Esophagus muscularis mucosa (tissue), 4 donors: ENCODE data around the gene APELA. TPM values are rescaled to one million over a fixed set of nuclear protein-coding genes. Genes with fewer than 3 reads are reported as not detected.
"Not testable (repeated sequence)": the region's sequence is repeated elsewhere in the genome, so short reads cannot be mapped to it uniquely, and the experiment has no call there.

Source experiments
- DNase-seq: peaks from one replicate; pipeline ENCODE4 v3.0.0-alpha.2; 2017; ENCODE audit errors: extremely low spot score
- H3K27ac ChIP-seq, 4 donors: fragments of 200-600 bp; sonication (generic); replicated peaks in 1 of 4; 1 replicate in 3 of 4; 2 replicates in 1 of 4; pipeline ENCODE4 v1.5.1; 2016 to 2019; ENCODE audit warnings: mild to moderate bottlenecking in 1 of 4
- H3K27me3 ChIP-seq, 4 donors: fragments of 200-600 bp; sonication (generic); one replicate each; pipeline versions ENCODE4 v1.5.1 to v1.6.0; 2016 to 2019
- H3K36me3 ChIP-seq, 4 donors: fragments of 200-600 bp; sonication (generic); one replicate each; pipeline ENCODE4 v1.5.1; 2016 to 2019
- H3K4me1 ChIP-seq, 4 donors: fragments of 200-600 bp; sonication (generic); one replicate each; pipeline ENCODE4 v1.5.1; 2016 to 2019
- H3K4me3 ChIP-seq, 4 donors: fragments of 200-600 bp; sonication (generic); 1 replicate in 2 of 4; 2 replicates in 2 of 4; pipeline ENCODE4 v1.5.1; 2016 to 2019; ENCODE audit warnings: mild to moderate bottlenecking in 4 of 4, moderate library complexity in 1 of 4
- H3K9me3 ChIP-seq, 4 donors: fragments of 200-600 bp; sonication (generic); 1 replicate in 3 of 4; 2 replicates in 1 of 4; pipeline ENCODE4 v1.5.1; 2016 to 2019
- CTCF ChIP-seq, 3 experiments: fragments of 200-600 bp in 2 of 3; fragments of 450-650 bp in 1 of 3; sonication (generic) in 2 of 3; IDR thresholded peaks; one replicate each; pipeline ENCODE4 v1.5.1; 2017 to 2019; ENCODE audit warnings: antibody characterized with exemption in 3 of 3, mild to moderate bottlenecking in 2 of 3, moderate library complexity in 1 of 3
- EP300 ChIP-seq: sonication (generic); formaldehyde crosslinking; IDR thresholded peaks from one replicate; pipeline ENCODE4 v1.6.1; 2017; ENCODE audit warnings: antibody characterized with exemption
- POLR2A ChIP-seq: fragments of 450-650 bp; IDR thresholded peaks from one replicate; pipeline ENCODE4 v1.6.1; 2017; ENCODE audit warnings: antibody characterized with exemption, moderate library complexity, mild to moderate bottlenecking, low read depth
- POLR2AphosphoS5 ChIP-seq, 2 donors: sonication (generic); formaldehyde crosslinking; IDR thresholded peaks; one replicate each; pipeline ENCODE4 v1.6.1; 2017; ENCODE audit warnings: antibody characterized with exemption in 2 of 2
- WGBS: methylation state at CpG from one replicate; pipeline ENCODE4 v1.1.5; 2018; 5-methylcytosine and 5-hydroxymethylcytosine counted together
- intact Hi-C: fragments of 100-400 bp; cut with DNase I; formaldehyde crosslinking; loops from one replicate; pipeline ENCODE4 v1.15.1; 2023
- total RNA-seq, 4 donors: library from RNA; depleted of rRNA; stranded (reverse); fragments of >200 nt; gene quantifications; one replicate each; pipeline versions ENCODE4 v1.1.0 to v1.2.1, GENCODE V29; 2016

The APELA gene
- total RNA-seq, 4 donors from 2014 or later: not detected

DNA sequence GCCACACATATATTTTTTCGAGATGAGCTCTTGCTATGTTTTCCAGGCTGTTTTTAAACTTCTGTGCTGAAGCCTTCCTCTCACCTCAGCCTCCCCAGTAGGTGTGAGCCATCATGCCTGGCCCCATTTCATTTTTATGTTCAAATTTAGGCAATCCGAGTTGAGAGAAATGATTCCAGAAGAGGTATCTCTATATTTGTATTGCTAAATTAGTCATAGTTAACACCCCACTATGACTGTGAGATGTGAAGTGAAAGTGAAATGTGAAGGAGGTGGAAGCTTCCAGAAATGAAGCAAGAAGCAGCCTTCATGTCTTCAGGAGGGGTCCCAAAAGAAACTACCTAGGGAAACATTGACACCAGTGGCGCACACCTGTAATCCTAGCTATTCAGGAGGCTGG is 17.7 kb downstream of the APELA start:
- TF ChIP-seq EP300 (no peak), POLR2AphosphoS5 (IDR thresholded peaks at IDR 0.05) (no peak), POLR2A (no peak), CTCF (IDR thresholded peaks at IDR 0.05) (no peak)
- DNase-seq: no peak
- Histone ChIP-seq H3K27me3 (no peaks in the 10 kb centered on the region), H3K36me3 (no peaks in the 10 kb centered on the region), H3K4me3 (no peak overlapping the region), H3K9me3 (no peaks in the 10 kb centered on the region), H3K27ac (no peak overlapping the region), H3K4me1 (no peaks in the 10 kb centered on the region)
- intact Hi-C loops: no loop called here
- 89% methylated on average over 3 of the region's 3 CpGs for WGBS

GRCh38 chr4:164902608-164903007 is 25.6 kb downstream of the APELA start:
- no peaks in the 10 kb centered on the region for H3K27me3 ChIP-seq
- WGBS: 82% methylated on average over 5 of the region's 5 CpGs

DNA sequence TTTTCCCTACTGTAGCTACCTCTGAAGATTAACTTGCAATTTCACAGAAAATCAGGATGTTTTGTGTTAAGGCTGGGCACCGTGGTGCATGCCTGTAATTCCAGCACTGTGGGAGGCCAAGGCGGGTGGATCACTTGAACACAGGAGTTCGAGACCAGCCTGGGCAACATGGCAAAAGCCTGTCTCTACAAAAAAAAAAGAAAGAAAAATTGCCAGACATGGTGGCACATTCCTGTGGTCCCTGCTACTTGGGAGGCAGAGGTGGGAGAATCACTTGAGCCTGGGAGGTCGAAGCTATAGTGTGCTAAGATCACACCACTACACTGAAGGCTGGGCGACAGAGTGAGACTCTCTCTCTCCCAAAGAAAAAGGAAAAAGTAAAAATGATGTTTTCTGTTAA is 27.4 kb downstream of the APELA start:
- Histone ChIP-seq H3K36me3 (no peaks in the 10 kb centered on the region), H3K4me3 (no peak overlapping the region), H3K4me1 (no peaks in the 10 kb centered on the region), H3K9me3 (no peaks in the 10 kb centered on the region), H3K27ac (no peak overlapping the region), H3K27me3 (no peaks in the 10 kb centered on the region)
- DNase-seq: no peak
- TF ChIP-seq CTCF (IDR thresholded peaks at IDR 0.05): no peak
- TF ChIP-seq EP300: no peak
- 80% methylated on average over 5 of the region's 5 CpGs for WGBS
- intact Hi-C loops: no loop called here

More at GRCh38 chr4:164902608-164903007, 25.6 kb downstream of the APELA start:
- intact Hi-C loops: no loop called here
- Histone ChIP-seq H3K27ac (no peak overlapping the region), H3K4me3 (no peak overlapping the region), H3K4me1 (no peaks in the 10 kb centered on the region), H3K36me3 (no peaks in the 10 kb centered on the region), H3K9me3 (no peaks in the 10 kb centered on the region)
- TF ChIP-seq POLR2AphosphoS5 (IDR thresholded peaks at IDR 0.05): no peak
- TF ChIP-seq EP300: no peak
- TF ChIP-seq POLR2A: no peak
- no peak for TF ChIP-seq CTCF (IDR thresholded peaks at IDR 0.05)
- DNase-seq: no peak

GRCh38 chr4:164904941-164905340 is 28.0 kb downstream of the APELA start:
- H3K36me3 ChIP-seq: no peaks in the 10 kb centered on the region
- no peak for DNase-seq
- intact Hi-C loops: no loop called here
- no peak overlapping the region for H3K4me3 ChIP-seq
- WGBS: 82% methylated on average over 2 of the region's 2 CpGs
- no peaks in the 10 kb centered on the region for H3K4me1 ChIP-seq
- no peaks in the 10 kb centered on the region for H3K9me3 ChIP-seq
- TF ChIP-seq EP300 (no peak), POLR2A (no peak), POLR2AphosphoS5 (IDR thresholded peaks at IDR 0.05) (no peak), CTCF (IDR thresholded peaks at IDR 0.05) (no peak)
- H3K27ac ChIP-seq: no peak overlapping the region
- no peaks in the 10 kb centered on the region for H3K27me3 ChIP-seq

- intact Hi-C loops: no loop called here
- no peaks in the 10 kb centered on the region for H3K27me3 ChIP-seq
- no peaks in the 10 kb centered on the region for H3K36me3 ChIP-seq
- no peak for TF ChIP-seq EP300
- no peak for TF ChIP-seq POLR2AphosphoS5 (IDR thresholded peaks at IDR 0.05)
- TF ChIP-seq CTCF (IDR thresholded peaks at IDR 0.05): no peak
- TF ChIP-seq POLR2A: no peak
- no peak for DNase-seq
- no peak overlapping the region for H3K4me3 ChIP-seq
- 76% methylated on average over 3 of the region's 3 CpGs for WGBS
- H3K27ac ChIP-seq: no peak overlapping the region
- no peaks in the 10 kb centered on the region for H3K9me3 ChIP-seq
- H3K4me1 ChIP-seq: no peaks in the 10 kb centered on the region
Observed at GRCh38 chr4:164906368-164906767, 29.4 kb downstream of the APELA start.

- H3K27me3 ChIP-seq, H3K4me1 ChIP-seq, H3K9me3 ChIP-seq, intact Hi-C loops, H3K36me3 ChIP-seq, DNase-seq, H3K4me3 ChIP-seq, H3K27ac ChIP-seq: not testable (repeated sequence)
- 91% methylated on average over 2 of the region's 2 CpGs for WGBS
Observed at GRCh38 chr4:164913506-164913905, 36.5 kb downstream of the APELA start.
